Type B pancreatic cell (in vitro differentiated cells): ENCODE results near the gene FAM133A. TPM values are rescaled to one million over a fixed set of nuclear protein-coding genes. Genes with fewer than 3 reads are reported as not detected.

Experiments
- DNase-seq: peaks from one replicate; pipeline ENCODE4 v3.0.0; 2021; ENCODE audit warnings: mixed read lengths; ENCODE audit not compliant: unreplicated experiment; ENCODE audit errors: extremely low spot score
- H3K27ac Mint-ChIP-seq: 2 replicates; pipeline ENCODE4 v1.8.0; 2021; ENCODE audit warnings: mild to moderate bottlenecking, mixed read lengths
- H3K27me3 Mint-ChIP-seq: 2 replicates; pipeline ENCODE4 v1.8.0; 2021; ENCODE audit warnings: mixed read lengths
- H3K36me3 Mint-ChIP-seq: 2 replicates; pipeline ENCODE4 v1.8.0; 2021; ENCODE audit warnings: mixed read lengths
- H3K4me1 Mint-ChIP-seq: one replicate; pipeline ENCODE4 v1.8.0; 2021; ENCODE audit warnings: mixed read lengths; ENCODE audit not compliant: unreplicated experiment
- H3K4me3 Mint-ChIP-seq: 2 replicates; pipeline ENCODE4 v1.8.0; 2021; ENCODE audit warnings: mild to moderate bottlenecking, mixed read lengths
- H3K9me3 Mint-ChIP-seq: 2 replicates; pipeline ENCODE4 v1.8.0; 2021; ENCODE audit warnings: mixed read lengths
- long read RNA-seq: library from polyadenylated mRNA; unstranded; transcript quantifications from one replicate; pipeline ENCODE4 v2.0.0, GENCODE V29; 2020
- total RNA-seq: library from RNA; stranded (reverse); gene quantifications from 2 replicates; pipeline ENCODE4 v1.2.1, GENCODE V29; 2021; ENCODE audit warnings: low replicate concordance
- TF ChIP-seq, protein P1 (sequence below): fragments of 200-600 bp; sonication (generic); conservative IDR thresholded peaks from 2 replicates; pipeline ENCODE4 v1.5.0; 2021; ENCODE audit warnings: antibody characterized with exemption, mild to moderate bottlenecking

FAM133A gene
- 0.46 TPM in 1 of 2 replicates, not detected in the other for total RNA-seq
- long read RNA-seq: 0 reads

DNA sequence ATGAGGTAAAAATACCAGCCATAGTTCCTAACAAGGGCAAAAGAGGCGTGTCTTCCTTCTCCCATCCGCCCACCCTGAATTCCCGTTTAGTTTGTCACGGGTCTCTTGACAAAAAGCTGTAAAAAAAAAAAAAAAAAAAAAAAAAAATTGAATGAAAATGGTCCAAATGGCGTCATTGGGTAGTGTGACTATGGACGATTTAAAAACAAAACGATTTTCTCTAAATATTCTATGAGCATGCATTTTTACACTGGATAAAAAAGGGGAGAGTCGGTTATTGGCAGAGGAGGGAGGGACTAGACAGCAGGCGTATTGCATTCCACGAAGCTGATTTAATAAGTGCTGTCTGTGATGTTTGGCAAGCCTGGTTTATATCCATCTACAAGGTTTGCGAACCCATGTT, at the start of gene FAM133A:
Gene FAM133A, plus strand, starts transcription at position 338 of the 403 bp plus-strand sequence. CDS start 35,214 bp downstream, outside the sequence.
- Mint-ChIP-seq H3K4me3 (peak within 1 kb of the TSS; percentile 98), H3K4me1 (peaks cover 16% of the 10 kb centered on the region), H3K27me3 (peaks cover 16% of the 10 kb centered on the region), H3K27ac (peak within 1 kb of the TSS; percentile 90), H3K9me3 (no peaks in the 10 kb centered on the region), H3K36me3 (no peaks in the 10 kb centered on the region)
- TF ChIP-seq, protein P1, sequence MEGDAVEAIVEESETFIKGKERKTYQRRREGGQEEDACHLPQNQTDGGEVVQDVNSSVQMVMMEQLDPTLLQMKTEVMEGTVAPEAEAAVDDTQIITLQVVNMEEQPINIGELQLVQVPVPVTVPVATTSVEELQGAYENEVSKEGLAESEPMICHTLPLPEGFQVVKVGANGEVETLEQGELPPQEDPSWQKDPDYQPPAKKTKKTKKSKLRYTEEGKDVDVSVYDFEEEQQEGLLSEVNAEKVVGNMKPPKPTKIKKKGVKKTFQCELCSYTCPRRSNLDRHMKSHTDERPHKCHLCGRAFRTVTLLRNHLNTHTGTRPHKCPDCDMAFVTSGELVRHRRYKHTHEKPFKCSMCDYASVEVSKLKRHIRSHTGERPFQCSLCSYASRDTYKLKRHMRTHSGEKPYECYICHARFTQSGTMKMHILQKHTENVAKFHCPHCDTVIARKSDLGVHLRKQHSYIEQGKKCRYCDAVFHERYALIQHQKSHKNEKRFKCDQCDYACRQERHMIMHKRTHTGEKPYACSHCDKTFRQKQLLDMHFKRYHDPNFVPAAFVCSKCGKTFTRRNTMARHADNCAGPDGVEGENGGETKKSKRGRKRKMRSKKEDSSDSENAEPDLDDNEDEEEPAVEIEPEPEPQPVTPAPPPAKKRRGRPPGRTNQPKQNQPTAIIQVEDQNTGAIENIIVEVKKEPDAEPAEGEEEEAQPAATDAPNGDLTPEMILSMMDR: no peak
- DNase-seq: no peak

DNA sequence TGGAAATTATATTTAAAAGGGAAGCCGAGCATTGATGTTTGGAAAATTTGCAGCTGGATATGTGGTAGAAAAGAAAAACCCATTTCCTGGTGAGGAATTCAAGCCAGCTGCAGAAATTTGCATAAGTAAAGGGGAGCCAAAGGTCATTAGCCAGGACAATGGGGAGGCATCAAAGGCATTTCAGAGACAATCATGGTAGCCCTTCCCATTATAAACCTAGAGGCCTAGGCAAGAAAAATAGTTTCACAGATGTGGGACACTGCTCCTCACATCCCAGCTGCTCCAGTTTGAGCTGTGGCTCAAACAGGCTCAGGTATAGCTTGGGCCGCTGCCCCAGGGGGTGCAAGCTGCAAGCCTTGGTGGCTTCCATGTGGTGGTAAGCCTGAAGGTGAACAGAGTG, 36.4 kb upstream of the FAM133A start:
- Mint-ChIP-seq H3K9me3 (no peaks in the 10 kb centered on the region), H3K36me3 (no peaks in the 10 kb centered on the region), H3K27me3 (no peaks in the 10 kb centered on the region), H3K4me1 (no peaks in the 10 kb centered on the region), H3K27ac (no peak overlapping the region), H3K4me3 (no peak overlapping the region)
- DNase-seq: no peak
- TF ChIP-seq, protein P1: no peak

DNA sequence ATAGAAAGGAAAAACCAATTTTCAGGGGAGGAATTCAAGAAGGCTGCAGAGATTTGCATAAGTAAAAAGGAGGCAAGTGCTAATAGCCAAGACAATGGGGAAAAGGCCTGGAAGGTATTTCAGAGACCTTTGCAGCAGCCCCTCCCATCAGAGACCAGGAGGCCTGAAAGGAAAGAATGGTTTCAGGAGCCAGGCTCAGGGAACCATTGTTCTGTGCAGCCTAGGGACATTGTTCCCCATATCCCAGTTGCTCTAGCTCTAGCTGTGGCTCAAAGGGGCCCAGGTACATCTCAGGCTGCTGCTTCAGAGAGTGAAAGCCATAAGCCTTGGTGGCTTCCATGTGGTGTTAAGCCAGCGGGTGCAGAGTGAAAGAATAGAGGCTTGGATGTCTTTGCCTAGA, 24.6 kb upstream of the FAM133A start:
- no peaks in the 10 kb centered on the region for H3K27me3 Mint-ChIP-seq
- H3K9me3 Mint-ChIP-seq: peaks cover 4% of the 10 kb centered on the region
- H3K4me1 Mint-ChIP-seq: no peaks in the 10 kb centered on the region
- TF ChIP-seq, protein P1: no peak
- H3K36me3 Mint-ChIP-seq: no peaks in the 10 kb centered on the region
- DNase-seq: no peak
- H3K27ac Mint-ChIP-seq: no peak overlapping the region
- no peak overlapping the region for H3K4me3 Mint-ChIP-seq

DNA sequence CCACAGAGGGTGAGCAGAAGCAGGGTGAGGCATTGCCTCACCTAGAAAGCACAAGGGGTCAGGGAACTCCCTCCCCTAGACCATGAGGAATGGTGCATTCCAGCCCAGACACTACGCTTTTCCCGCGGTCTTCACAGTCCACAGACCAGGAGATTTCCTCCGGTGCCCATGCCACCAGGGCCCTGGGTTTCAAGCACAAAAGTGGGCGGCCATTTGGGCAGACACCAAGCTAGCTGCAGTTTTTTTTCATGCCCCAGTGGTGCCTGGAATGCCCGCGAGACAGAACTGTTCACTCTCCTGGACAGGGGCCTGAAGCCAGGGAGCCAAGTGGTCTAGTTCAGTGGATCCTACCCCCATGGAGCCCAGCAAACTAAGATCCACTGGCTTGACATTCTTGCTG, 13.4 kb upstream of the FAM133A start:
- no peaks in the 10 kb centered on the region for H3K36me3 Mint-ChIP-seq
- H3K27me3 Mint-ChIP-seq: peaks cover 5% of the 10 kb centered on the region
- no peak overlapping the region for H3K27ac Mint-ChIP-seq
- no peaks in the 10 kb centered on the region for H3K4me1 Mint-ChIP-seq
- no peak overlapping the region for H3K4me3 Mint-ChIP-seq
- TF ChIP-seq, protein P1: no peak
- H3K9me3 Mint-ChIP-seq: no peaks in the 10 kb centered on the region
- DNase-seq: no peak

DNA sequence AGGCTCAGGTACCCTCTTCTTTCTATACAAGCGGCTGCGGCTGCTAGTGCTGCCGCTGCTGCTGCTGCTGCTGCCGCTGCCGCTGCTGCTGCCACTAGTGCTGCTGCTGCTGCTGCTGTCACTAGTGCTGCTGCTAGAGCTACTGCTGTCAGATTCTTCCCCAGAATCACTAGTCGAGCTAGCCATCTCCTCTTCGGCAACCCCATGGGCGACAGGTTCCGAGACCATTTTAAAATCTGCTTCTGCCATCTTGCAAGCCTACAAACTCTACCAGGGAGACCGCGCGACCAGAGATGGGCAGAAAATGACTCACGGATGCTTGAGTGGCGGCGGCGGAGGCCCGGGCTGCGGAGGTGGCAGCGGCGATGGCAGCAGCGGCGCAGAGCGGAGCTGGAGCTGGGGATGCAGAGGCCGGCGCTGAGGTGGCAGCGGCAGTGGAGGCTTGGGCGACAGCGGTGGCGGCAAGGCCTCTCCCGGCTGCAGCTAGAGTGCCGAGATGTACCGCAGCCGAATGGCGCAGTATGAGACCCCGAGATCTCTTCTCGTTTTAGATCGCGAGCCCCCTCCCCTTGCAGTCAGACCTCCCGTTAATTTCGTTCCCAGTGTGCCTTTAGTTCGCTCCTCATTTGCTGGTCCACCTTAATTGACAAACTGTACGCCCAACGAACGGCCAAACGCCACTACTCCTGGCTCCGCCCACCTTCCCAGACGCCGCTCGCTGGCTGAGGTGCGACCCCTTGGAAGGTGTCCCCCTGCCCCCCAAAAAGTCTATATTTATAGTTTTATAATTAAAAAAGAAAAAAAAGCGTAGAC, 744 bp upstream of the FAM133A start, which contains the start of gene NAP1L3:
Gene NAP1L3, minus strand, starts transcription at position 523 of the 813 bp plus-strand sequence. Its CDS starts 274 bp downstream, at position 249.
- H3K4me3 Mint-ChIP-seq: peak within 1 kb of the TSS; percentile 98
- no peaks in the 10 kb centered on the region for H3K9me3 Mint-ChIP-seq
- H3K27me3 Mint-ChIP-seq: peaks cover 16% of the 10 kb centered on the region
- H3K36me3 Mint-ChIP-seq: no peaks in the 10 kb centered on the region
- H3K4me1 Mint-ChIP-seq: peaks cover 16% of the 10 kb centered on the region
- TF ChIP-seq, protein P1: no peak
- peak; percentile 79 for DNase-seq
- H3K27ac Mint-ChIP-seq: peak within 1 kb of the TSS; percentile 90
